ENCODE data around the gene CHRND.
"Not testable (repeated sequence)": the region's sequence is repeated elsewhere in the genome, so short reads cannot be mapped to it uniquely, and the experiment has no call there.

CHRND gene

GRCh38 chr2:232543928-232544631, 18.1 kb downstream of the CHRND start:
- no peak for DNase-seq

GRCh38 chr2:232544674-232545073, 18.7 kb downstream of the CHRND start:
- no peak for DNase-seq

- no peak for DNase-seq
These were observed 19.8 kb downstream of the CHRND start for GRCh38 chr2:232545511-232546375.

- DNase-seq = no peak
These were observed 22.0 kb downstream of the CHRND start for GRCh38 chr2:232547991-232548390.

GRCh38 chr2:232549655-232550353, 23.8 kb downstream of the CHRND start:
- no peak for DNase-seq

GRCh38 chr2:232550354-232551249, 24.6 kb downstream of the CHRND start, which contains the start of the genes EIF4E2 and TIGD1:
Gene EIF4E2, plus strand, starts transcription at chr2:232550689. Its CDS starts 36 bp downstream, at chr2:232550725.
Gene TIGD1, minus strand, starts transcription at chr2:232550557. Its CDS starts 675 bp downstream, at chr2:232549882.
- DNase-seq = peak; percentile 1

GRCh38 chr2:232551250-232551638, 25.3 kb downstream of the CHRND start:
- no peak for DNase-seq

- DNase-seq = no peak
These were observed 25.8 kb downstream of the CHRND start for GRCh38 chr2:232551776-232552175.

GRCh38 chr2:232556426-232556825, 30.5 kb downstream of the CHRND start:
- DNase-seq = no peak

GRCh38 chr2:232562515-232563151, 36.7 kb downstream of the CHRND start:
- no peak for DNase-seq

- DNase-seq = no peak
These were observed 37.6 kb downstream of the CHRND start for GRCh38 chr2:232563580-232563979.

- no peak for DNase-seq
These were observed 41.8 kb downstream of the CHRND start for GRCh38 chr2:232567721-232568120.

GRCh38 chr2:232568161-232568560, 42.2 kb downstream of the CHRND start:
- DNase-seq = no peak

- DNase-seq = no peak
These were observed 43.6 kb downstream of the CHRND start for GRCh38 chr2:232569541-232569940.

- DNase-seq = not testable (repeated sequence)
These were observed 44.5 kb downstream of the CHRND start for GRCh38 chr2:232570481-232570880.

GRCh38 chr2:232571026-232571474, 45.1 kb downstream of the CHRND start:
- no peak for DNase-seq

GRCh38 chr2:232573042-232573441, 47.1 kb downstream of the CHRND start:
- DNase-seq = no peak

GRCh38 chr2:232573771-232574435, 47.9 kb downstream of the CHRND start:
- no peak for DNase-seq

GRCh38 chr2:232574674-232575403, 48.9 kb downstream of the CHRND start:
- no peak for DNase-seq

- DNase-seq = no peak
These were observed 49.4 kb downstream of the CHRND start for GRCh38 chr2:232575404-232575746.
